ENCODE results near the gene FOXD4L6.
"Not testable (repeated sequence)": the region's sequence is repeated elsewhere in the genome, so short reads cannot be mapped to it uniquely, and the experiment has no call there.

- TF ChIP-seq MEF2A (IDR thresholded peaks at IDR 0.05; ENCODE audit: borderline replicate concordance, low read depth); EZH2phosphoT487 (IDR thresholded peaks at IDR 0.05; ENCODE audit: borderline replicate concordance, low read depth); RCOR1 (IDR thresholded peaks at IDR 0.05; ENCODE audit: low read length); RXRA (IDR thresholded peaks at IDR 0.05; ENCODE audit: borderline replicate concordance, low read depth); YY1 (IDR thresholded peaks at IDR 0.05; ENCODE audit: low read depth); SIN3A (IDR thresholded peaks at IDR 0.05; ENCODE audit: borderline replicate concordance, low read depth, low read length); RAD21 (IDR thresholded peaks at IDR 0.05; ENCODE audit: low read length): not testable (repeated sequence)
- TF ChIP-seq, protein P1, sequence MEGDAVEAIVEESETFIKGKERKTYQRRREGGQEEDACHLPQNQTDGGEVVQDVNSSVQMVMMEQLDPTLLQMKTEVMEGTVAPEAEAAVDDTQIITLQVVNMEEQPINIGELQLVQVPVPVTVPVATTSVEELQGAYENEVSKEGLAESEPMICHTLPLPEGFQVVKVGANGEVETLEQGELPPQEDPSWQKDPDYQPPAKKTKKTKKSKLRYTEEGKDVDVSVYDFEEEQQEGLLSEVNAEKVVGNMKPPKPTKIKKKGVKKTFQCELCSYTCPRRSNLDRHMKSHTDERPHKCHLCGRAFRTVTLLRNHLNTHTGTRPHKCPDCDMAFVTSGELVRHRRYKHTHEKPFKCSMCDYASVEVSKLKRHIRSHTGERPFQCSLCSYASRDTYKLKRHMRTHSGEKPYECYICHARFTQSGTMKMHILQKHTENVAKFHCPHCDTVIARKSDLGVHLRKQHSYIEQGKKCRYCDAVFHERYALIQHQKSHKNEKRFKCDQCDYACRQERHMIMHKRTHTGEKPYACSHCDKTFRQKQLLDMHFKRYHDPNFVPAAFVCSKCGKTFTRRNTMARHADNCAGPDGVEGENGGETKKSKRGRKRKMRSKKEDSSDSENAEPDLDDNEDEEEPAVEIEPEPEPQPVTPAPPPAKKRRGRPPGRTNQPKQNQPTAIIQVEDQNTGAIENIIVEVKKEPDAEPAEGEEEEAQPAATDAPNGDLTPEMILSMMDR (IDR thresholded peaks at IDR 0.05) = not testable (repeated sequence)
Measured at GRCh38 chr9:41110913-41111312, 17.6 kb downstream of the FOXD4L6 start.

All from SK-N-SH (cell line).